HFF-Myc (cell line): ENCODE results near the gene TBC1D3.
"Not testable (repeated sequence)": the region's sequence is repeated elsewhere in the genome, so short reads cannot be mapped to it uniquely, and the experiment has no call there.

Experiments
- DNase-seq: peaks from one replicate; pipeline ENCODE4 v3.0.0-alpha.2; 2011; ENCODE audit warnings: low read depth; ENCODE audit errors: extremely low read depth
- H3K4me3 ChIP-seq: replicated peaks from 2 replicates; pipeline ENCODE4 v1.5.1; 2011; ENCODE audit warnings: low read depth, mild to moderate bottlenecking, control low read depth, low read length

The TBC1D3 gene

DNA sequence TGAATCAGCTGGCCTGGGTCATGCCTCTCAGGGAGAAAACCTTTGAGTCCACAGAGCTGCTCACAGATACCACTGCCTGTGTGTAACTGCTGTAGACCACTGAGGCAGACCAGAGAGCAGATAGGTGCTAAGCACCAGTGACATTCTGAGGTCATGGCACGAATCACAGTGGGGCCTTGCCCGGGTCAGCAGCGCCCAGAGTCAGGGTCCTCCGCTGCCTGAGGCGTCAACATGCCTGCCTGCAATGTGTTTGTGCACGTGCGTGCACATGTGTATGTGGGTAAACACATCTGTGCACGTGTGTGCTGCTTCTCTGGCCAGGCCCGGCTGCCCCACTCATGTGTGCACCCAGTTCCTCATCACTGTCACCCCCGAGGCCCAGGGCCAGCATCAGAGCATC is at the start of gene TBC1D3:
Gene TBC1D3, minus strand, starts transcription at position 101 of the 400 bp plus-strand sequence. CDS start 1,526 bp downstream, outside the sequence.
- DNase-seq, H3K4me3 ChIP-seq: not testable (repeated sequence)

- DNase-seq, H3K4me3 ChIP-seq: not testable (repeated sequence)
These were observed 40.4 kb upstream of the TBC1D3 start for GRCh38 chr17:38232790-38233189.

DNA sequence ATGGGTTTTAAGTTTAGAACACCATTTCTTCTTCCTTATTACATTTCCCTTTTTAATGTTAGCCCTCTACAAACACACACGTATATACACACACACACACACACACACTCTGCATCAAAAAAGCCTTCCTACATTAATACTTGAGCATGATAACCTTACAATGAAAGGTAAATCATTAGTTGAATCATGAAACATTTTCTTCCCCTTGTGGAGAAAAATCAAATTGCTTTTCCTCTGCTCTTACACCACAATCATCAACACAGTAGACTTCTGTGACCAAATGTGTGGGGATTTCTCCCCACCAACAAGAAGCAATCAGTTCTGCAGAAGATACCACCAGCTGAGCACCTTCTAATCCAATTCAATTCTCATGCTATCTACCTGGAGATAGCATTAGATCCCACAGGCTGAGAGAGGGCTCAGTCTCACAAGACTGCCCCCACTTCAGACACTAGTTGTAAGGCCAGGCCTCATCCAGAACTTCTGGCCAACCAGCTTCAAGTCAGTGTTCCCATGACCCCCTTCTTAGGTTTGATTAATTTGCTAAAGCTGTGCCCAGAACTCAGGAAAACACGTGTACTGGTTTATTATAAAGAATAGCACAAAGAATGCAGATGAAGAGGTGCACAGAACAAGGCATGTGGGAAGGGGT is 33.6 kb upstream of the TBC1D3 start:
- DNase-seq = not testable (repeated sequence)

GRCh38 chr17:38220867-38221266 is 28.5 kb upstream of the TBC1D3 start:
- DNase-seq, H3K4me3 ChIP-seq: not testable (repeated sequence)

More for the DNA sequence above, 33.6 kb upstream of the TBC1D3 start:
- H3K4me3 ChIP-seq = not testable (repeated sequence)

DNA sequence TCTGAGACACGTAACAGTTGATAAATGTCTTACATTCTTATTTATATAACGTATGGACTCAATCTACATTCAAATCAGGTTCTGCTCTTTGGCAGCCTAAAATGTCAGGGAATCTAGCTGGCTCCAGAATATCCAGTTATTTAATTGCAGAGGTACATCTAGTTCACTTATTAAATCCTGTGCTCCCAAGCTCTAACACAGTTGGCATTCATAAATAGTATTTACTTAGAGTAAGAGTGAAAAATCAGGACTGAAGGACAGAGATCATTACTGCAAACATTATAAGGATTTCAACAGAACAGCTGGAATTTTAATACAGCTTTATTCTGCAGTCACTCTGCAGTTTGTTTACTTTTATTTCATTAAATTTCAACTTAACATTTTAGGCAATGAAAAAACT is 7.9 kb upstream of the TBC1D3 start:
- DNase-seq = not testable (repeated sequence)

GRCh38 chr17:38134860-38135259 is 57.5 kb downstream of the TBC1D3 start:
- H3K4me3 ChIP-seq, DNase-seq: not testable (repeated sequence)

More for the DNA sequence above, 7.9 kb upstream of the TBC1D3 start:
- H3K4me3 ChIP-seq = not testable (repeated sequence)
